Karpas-422 (cell line): ENCODE data around the gene LEKR1. TPM values are rescaled to one million over a fixed set of nuclear protein-coding genes. Genes with fewer than 3 reads are reported as not detected.

Experiments
- DNase-seq: peaks from one replicate; pipeline ENCODE4 v3.0.0-alpha.2; 2015
- H2AFZ ChIP-seq: fragments of 200-600 bp; sonication (generic); 2 replicates; pipeline ENCODE4 v1.6.1; 2014; ENCODE audit warnings: antibody characterized with exemption, low read length, mixed read lengths
- H3K27ac ChIP-seq: fragments of 200-600 bp; sonication (generic); 2 replicates; pipeline ENCODE4 v1.5.1; 2014; ENCODE audit warnings: mild to moderate bottlenecking, low read length, moderate library complexity
- H3K27me3 ChIP-seq: fragments of 200-600 bp; sonication (generic); 2 replicates; pipeline ENCODE4 v1.6.1; 2014; ENCODE audit warnings: low read length, mixed read lengths
- H3K36me3 ChIP-seq: fragments of 200-600 bp; sonication (generic); 2 replicates; pipeline ENCODE4 v1.6.1; 2014; ENCODE audit warnings: low read length, mixed read lengths; ENCODE audit not compliant: insufficient read depth
- H3K4me1 ChIP-seq: fragments of 200-600 bp; sonication (generic); 2 replicates; pipeline ENCODE4 v1.6.1; 2014; ENCODE audit warnings: mild to moderate bottlenecking, low read length, mixed read lengths
- H3K4me2 ChIP-seq: fragments of 200-600 bp; sonication (generic); 2 replicates; pipeline ENCODE4 v1.6.1; 2014; ENCODE audit warnings: low read length, low read depth, mild to moderate bottlenecking; ENCODE audit not compliant: poor library complexity, severe bottlenecking
- H3K4me3 ChIP-seq: fragments of 200-600 bp; sonication (generic); 2 replicates; pipeline ENCODE4 v1.5.1; 2014; ENCODE audit warnings: mild to moderate bottlenecking, antibody characterized with exemption, low read length, mixed read lengths
- H3K79me2 ChIP-seq: fragments of 200-600 bp; sonication (generic); 2 replicates; pipeline ENCODE4 v1.6.1; 2014; ENCODE audit warnings: mild to moderate bottlenecking, low read length, mixed read lengths
- H3K9ac ChIP-seq: fragments of 200-600 bp; sonication (generic); 2 replicates; pipeline ENCODE4 v1.6.0; 2014; ENCODE audit warnings: low read length
- H3K9me2 ChIP-seq: fragments of 200-600 bp; sonication (generic), shearing (Covaris generic); replicated peaks from 2 replicates; pipeline ENCODE4 v1.6.0; 2014; ENCODE audit warnings: mild to moderate bottlenecking, low read length, moderate library complexity; ENCODE audit not compliant: insufficient read depth
- H3K9me3 ChIP-seq: fragments of 300-700, 200-600 bp; sonication (generic); 2 replicates; pipeline ENCODE4 v1.6.1; 2014; ENCODE audit warnings: low read length, mixed read lengths
- H4K20me1 ChIP-seq: fragments of 200-600 bp; sonication (generic); 2 replicates; pipeline ENCODE4 v1.6.1; 2014; ENCODE audit warnings: mild to moderate bottlenecking, antibody characterized with exemption, low read length, low read depth; ENCODE audit not compliant: insufficient read depth
- total RNA-seq: library from RNA; depleted of rRNA; stranded (reverse); fragments of >200 nt; shearing (Covaris generic); gene quantifications from 2 replicates; pipeline ENCODE4 v1.2.3, GENCODE V29; 2014; ENCODE audit warnings: low replicate concordance

The LEKR1 gene
- total RNA-seq, 1 experiment from 2014 or later: 6.4 TPM

DNA sequence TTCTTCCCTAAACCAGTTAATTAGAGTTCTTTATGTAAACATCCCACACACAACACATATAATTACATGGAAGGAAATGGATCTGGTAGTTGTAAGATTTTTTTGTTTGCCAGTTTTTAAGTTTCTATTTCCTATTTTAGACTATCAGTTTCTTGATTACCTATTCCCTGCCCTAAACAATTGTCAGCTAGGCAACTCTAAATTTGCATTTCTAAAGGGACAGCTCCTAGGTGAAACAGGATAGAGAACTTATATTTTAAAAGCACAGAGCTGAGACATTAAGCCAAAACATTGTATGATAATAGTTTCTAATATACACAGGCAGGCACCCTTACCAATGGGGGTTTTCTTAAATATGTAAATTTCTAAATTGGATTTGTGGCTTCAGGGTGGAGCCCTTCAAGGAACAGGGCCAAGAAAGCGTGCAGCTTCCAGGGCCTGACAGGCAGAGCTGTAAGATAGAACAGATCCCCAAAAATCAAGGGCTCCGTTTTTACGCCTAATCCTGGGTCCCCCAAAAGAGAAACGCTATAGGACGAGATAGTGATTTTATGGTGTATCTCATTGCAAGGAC, 8.9 kb downstream of the LEKR1 start:
- H3K4me3 ChIP-seq: no peak overlapping the region
- H3K9ac ChIP-seq: no peak overlapping the region
- no peaks in the 10 kb centered on the region for H3K9me3 ChIP-seq
- H3K27ac ChIP-seq: no peak overlapping the region
- H2AFZ ChIP-seq: no peak overlapping the region
- DNase-seq: no peak
- H3K9me2 ChIP-seq: no peaks in the 10 kb centered on the region
- H3K4me2 ChIP-seq: no peak overlapping the region
- H3K4me1 ChIP-seq: no peaks in the 10 kb centered on the region
- no peaks in the 10 kb centered on the region for H4K20me1 ChIP-seq
- H3K27me3 ChIP-seq: no peaks in the 10 kb centered on the region
- H3K36me3 ChIP-seq: no peaks in the 10 kb centered on the region
- no peaks in the 10 kb centered on the region for H3K79me2 ChIP-seq

DNA sequence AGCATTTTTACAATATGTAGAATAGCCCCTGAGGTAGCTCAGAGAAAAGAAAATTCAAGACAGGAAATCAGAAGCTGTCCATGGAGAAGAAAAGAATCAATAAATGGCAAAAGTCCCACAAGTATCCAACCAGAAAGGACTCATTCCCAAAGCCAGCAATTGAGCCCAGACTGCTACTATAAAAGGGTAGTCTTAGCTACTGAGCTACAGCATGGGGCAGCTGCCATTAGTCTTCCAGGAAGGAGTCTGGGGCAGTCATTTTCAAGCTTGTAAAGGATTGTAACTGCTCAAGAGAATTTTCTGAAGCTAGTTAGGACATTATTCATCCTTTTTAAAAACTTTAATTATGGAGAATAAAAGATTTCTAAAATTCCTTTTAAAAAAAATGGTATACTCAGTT, 10.5 kb downstream of the LEKR1 start:
- Histone ChIP-seq H3K79me2 (no peaks in the 10 kb centered on the region), H2AFZ (no peak overlapping the region), H3K4me1 (no peaks in the 10 kb centered on the region), H3K4me3 (no peak overlapping the region), H3K9ac (no peak overlapping the region), H3K27ac (no peak overlapping the region), H3K36me3 (no peaks in the 10 kb centered on the region), H3K27me3 (no peaks in the 10 kb centered on the region), H3K9me3 (no peaks in the 10 kb centered on the region), H3K4me2 (no peak overlapping the region), H4K20me1 (no peaks in the 10 kb centered on the region), H3K9me2 (no peaks in the 10 kb centered on the region)
- no peak for DNase-seq

DNA sequence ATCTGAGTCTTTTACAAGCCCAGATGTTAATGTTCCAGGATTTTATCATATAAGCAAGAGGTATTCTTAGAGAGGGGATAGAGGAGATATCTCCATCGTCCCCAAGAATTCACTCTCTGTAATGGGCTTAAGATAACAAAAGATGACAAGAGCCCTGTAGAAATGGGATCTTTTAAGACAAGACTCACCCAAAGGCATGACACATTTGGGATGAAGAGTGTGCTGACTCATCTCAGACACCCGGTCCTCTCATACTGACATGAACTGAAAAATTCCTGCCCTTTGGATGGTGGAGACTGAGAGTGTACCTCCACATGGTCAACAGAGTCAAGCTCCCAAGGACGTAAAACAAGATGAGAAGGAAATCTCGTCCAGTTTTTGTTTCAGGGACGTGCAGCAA, 11.0 kb downstream of the LEKR1 start:
- Histone ChIP-seq H3K9me3 (no peaks in the 10 kb centered on the region), H3K4me1 (no peaks in the 10 kb centered on the region), H3K27ac (no peak overlapping the region), H3K4me2 (no peak overlapping the region), H3K36me3 (no peaks in the 10 kb centered on the region), H2AFZ (no peak overlapping the region), H3K79me2 (no peaks in the 10 kb centered on the region), H3K27me3 (no peaks in the 10 kb centered on the region), H3K9me2 (no peaks in the 10 kb centered on the region), H3K9ac (no peak overlapping the region), H4K20me1 (no peaks in the 10 kb centered on the region), H3K4me3 (no peak overlapping the region)
- DNase-seq: no peak

DNA sequence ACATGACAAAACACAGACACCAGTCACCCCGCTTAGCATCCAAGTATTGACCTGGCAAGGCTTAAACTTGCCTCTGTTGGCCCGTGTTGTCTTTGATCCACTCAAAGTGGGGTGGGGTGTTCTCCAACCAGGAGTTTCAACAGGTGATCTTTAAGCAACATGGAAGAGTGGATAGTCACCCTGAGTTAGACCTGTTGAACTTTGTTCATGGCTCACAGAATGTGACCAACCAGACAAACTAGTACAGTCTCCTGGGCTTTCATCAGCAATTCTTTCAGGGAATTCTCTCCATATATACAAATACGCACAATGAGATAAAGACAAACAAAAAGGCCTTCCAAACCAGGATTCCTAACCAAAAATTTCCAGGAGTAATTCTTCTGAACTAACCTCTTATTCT, 11.9 kb downstream of the LEKR1 start:
- Histone ChIP-seq H3K36me3 (no peaks in the 10 kb centered on the region), H3K4me1 (no peaks in the 10 kb centered on the region), H3K79me2 (no peaks in the 10 kb centered on the region), H3K4me2 (no peak overlapping the region), H3K9me2 (no peaks in the 10 kb centered on the region), H3K9ac (no peak overlapping the region), H3K27me3 (no peaks in the 10 kb centered on the region), H4K20me1 (no peaks in the 10 kb centered on the region), H3K4me3 (no peak overlapping the region), H3K27ac (no peak overlapping the region), H2AFZ (no peak overlapping the region), H3K9me3 (no peaks in the 10 kb centered on the region)
- DNase-seq: no peak

DNA sequence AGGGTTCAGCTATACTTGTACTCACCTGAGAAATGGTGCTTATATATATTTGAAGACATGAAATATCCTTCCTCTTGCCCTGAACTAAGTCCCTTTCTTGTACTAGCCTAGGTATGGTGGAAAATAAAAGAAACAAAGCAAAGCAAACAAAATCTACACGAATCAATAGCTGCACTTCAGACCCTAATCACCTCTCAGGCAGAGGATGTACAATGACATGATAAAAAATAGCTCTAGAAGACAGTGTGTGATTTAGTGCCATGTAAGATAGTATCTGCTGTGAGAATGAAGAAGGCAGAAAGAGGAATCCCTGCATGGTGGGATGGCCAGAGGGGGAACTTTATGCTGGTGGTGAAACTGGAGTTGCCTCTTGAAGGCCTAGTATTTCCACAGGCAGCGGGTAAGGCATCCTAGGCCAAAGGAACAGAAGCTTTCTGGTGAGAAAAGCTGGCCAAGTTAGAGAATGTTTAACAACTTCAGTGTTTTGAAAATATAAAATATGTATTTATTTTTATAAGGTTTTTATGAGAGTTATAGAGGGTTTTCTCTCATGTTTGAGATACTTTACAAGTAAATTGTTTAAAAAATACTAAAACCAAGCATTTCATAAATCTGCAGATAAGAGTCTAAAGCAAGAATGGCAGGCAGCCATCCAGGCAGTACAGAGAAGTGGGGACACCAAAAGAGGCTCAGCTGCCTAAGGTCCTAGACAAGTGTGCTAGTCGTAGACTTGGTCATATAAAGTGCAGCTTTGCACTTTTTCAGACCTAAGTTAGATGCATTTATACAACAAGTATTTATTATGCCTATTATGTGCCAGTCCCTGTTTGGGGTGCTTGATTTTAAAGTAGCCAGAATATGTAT, 14.9 kb downstream of the LEKR1 start:
- Histone ChIP-seq H3K4me1 (no peaks in the 10 kb centered on the region), H3K4me3 (no peak overlapping the region), H3K36me3 (no peaks in the 10 kb centered on the region), H3K27me3 (no peaks in the 10 kb centered on the region), H4K20me1 (no peaks in the 10 kb centered on the region), H3K4me2 (no peak overlapping the region), H2AFZ (no peak overlapping the region), H3K27ac (no peak overlapping the region), H3K9ac (no peak overlapping the region), H3K79me2 (no peaks in the 10 kb centered on the region), H3K9me3 (no peaks in the 10 kb centered on the region), H3K9me2 (no peaks in the 10 kb centered on the region)
- no peak for DNase-seq

DNA sequence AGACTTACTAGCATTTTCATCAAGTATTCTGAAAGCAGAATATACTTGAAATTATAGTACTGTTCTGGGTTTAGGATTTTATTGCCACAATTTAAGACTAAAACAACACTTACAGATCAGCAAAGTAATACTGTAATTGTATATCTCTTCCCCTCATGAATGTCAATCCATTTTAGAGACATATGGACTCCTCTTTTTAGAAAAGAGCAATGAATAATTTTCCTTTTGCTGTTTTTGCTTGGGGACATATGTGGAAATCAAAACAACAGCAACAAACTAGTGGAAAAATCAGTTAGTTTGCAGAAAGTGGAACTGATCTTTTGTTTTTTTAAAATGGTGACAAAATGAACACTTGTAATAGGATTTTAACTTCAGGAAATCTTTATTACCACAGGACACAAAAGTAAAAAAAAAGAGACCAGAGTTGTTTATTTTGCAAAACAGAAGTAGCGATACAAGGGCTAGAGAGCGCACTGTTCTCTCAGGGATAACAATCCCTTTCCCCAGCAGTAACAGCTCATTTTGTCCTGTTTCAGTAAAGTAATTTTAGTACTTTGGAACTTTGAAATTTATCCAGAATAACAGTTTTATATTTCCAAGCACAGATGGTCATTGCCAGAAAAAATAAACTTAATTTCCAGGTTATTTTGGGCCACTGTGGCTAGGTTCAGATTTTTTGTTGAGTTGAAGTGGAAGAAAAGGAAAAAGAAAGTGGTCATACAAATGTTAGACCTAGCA, 17.1 kb downstream of the LEKR1 start:
- no peaks in the 10 kb centered on the region for H3K9me3 ChIP-seq
- H4K20me1 ChIP-seq: no peaks in the 10 kb centered on the region
- no peak overlapping the region for H3K4me2 ChIP-seq
- H3K4me3 ChIP-seq: no peak overlapping the region
- H2AFZ ChIP-seq: no peak overlapping the region
- H3K36me3 ChIP-seq: no peaks in the 10 kb centered on the region
- no peaks in the 10 kb centered on the region for H3K4me1 ChIP-seq
- no peak for DNase-seq
- H3K27me3 ChIP-seq: no peaks in the 10 kb centered on the region
- no peaks in the 10 kb centered on the region for H3K9me2 ChIP-seq
- no peaks in the 10 kb centered on the region for H3K79me2 ChIP-seq
- H3K9ac ChIP-seq: no peak overlapping the region
- H3K27ac ChIP-seq: no peak overlapping the region

DNA sequence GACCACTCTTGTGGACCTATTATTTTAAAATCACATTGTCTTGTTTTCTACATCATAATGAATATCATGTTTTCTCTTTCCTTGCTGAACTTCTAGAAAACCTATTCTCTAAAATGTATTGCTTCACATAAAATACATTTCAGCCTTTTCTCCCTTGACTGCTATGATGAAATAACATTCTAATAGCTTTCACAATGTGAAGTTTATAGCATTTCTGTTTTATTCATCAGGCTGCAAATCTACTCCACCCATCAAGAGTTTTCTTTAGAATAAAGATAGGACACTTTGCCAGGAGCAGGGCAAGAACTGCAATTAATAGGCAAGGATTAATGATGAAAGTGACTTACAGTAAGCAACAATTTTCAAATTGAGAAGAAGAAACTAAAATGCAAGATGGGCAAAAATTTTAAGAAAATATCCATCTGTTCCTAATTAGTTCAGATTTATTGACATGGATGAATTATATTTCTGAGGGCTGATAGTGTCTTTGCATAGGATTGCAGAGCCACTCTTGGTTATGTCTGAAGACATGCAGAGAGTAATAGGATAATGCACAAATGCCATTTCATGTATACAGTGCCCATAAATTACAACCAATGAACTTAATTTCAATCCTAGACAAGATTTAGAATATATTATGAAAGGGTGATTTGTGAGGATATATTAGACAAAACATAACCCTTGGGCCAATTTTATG, 21.7 kb downstream of the LEKR1 start:
- H3K27ac ChIP-seq: no peak overlapping the region
- no peaks in the 10 kb centered on the region for H3K9me3 ChIP-seq
- no peak overlapping the region for H3K9ac ChIP-seq
- no peak overlapping the region for H3K4me2 ChIP-seq
- no peak overlapping the region for H2AFZ ChIP-seq
- no peaks in the 10 kb centered on the region for H3K27me3 ChIP-seq
- H3K9me2 ChIP-seq: no peaks in the 10 kb centered on the region
- H4K20me1 ChIP-seq: no peaks in the 10 kb centered on the region
- H3K36me3 ChIP-seq: no peaks in the 10 kb centered on the region
- H3K4me3 ChIP-seq: no peak overlapping the region
- H3K79me2 ChIP-seq: no peaks in the 10 kb centered on the region
- no peaks in the 10 kb centered on the region for H3K4me1 ChIP-seq
- DNase-seq: no peak

DNA sequence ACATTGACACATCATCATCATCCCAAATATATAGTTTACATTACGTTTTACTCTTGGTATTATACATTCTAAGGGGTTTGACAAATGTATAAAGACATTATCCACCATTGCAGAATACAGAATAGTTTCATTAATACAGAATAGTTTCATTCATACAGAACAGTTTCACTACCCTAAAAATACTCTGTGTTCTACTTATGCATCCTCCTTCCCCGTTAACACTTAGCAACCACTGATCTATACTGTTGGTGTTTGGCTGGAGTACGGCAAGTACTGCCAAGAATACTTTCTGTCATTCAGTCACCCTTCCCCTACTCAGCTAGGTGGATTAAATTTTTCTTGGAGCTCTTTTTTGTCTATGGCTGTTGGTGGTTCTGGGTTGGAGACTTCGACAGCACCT, 33.4 kb downstream of the LEKR1 start:
- H3K9me2 ChIP-seq: no peaks in the 10 kb centered on the region
- no peaks in the 10 kb centered on the region for H3K79me2 ChIP-seq
- H3K9ac ChIP-seq: no peak overlapping the region
- no peaks in the 10 kb centered on the region for H3K27me3 ChIP-seq
- H2AFZ ChIP-seq: no peak overlapping the region
- no peak overlapping the region for H3K4me3 ChIP-seq
- H3K27ac ChIP-seq: no peak overlapping the region
- H3K9me3 ChIP-seq: no peaks in the 10 kb centered on the region
- no peak for DNase-seq
- no peak overlapping the region for H3K4me2 ChIP-seq
- H3K4me1 ChIP-seq: no peaks in the 10 kb centered on the region
- no peaks in the 10 kb centered on the region for H4K20me1 ChIP-seq
- H3K36me3 ChIP-seq: no peaks in the 10 kb centered on the region
